Adipose tissue (tissue), 3 donors: ENCODE data around the gene ADRB2. TPM values are rescaled to one million over a fixed set of nuclear protein-coding genes. Genes with fewer than 3 reads are reported as not detected.
A peak's percentile ranks its signal among the peaks of the same experiment; 100 is the strongest.
"Not testable (repeated sequence)": the region's sequence is repeated elsewhere in the genome, so short reads cannot be mapped to it uniquely, and the experiment has no call there.

ENCODE experiments used
- H3K27ac ChIP-seq: one replicate; pipeline ENCODE4 v1.5.1; 2013; ENCODE audit warnings: low read depth, low read length
- WGBS, 3 donors: extraction: QIAGEN DNeasy Blood & Tissue Kit; methylation state at CpG; one replicate each; pipeline ENCODE4 v1.1.7; 2013; 5-methylcytosine and 5-hydroxymethylcytosine counted together
- polyA plus RNA-seq, 3 donors: library from polyadenylated mRNA; stranded (reverse); fragments of 200-250 nt; gene quantifications; one replicate each; pipeline ENCODE4 v1.2.3, GENCODE V29; 2013
- donor health status: healthy with polysubstance abuse.
- donor health status: Bipolar disorder and iron deficiency.
- donor health status: healthy.

The ADRB2 gene
- polyA plus RNA-seq, 3 donors, result 0.71 to 12.0 (median 2.4) TPM

DNA sequence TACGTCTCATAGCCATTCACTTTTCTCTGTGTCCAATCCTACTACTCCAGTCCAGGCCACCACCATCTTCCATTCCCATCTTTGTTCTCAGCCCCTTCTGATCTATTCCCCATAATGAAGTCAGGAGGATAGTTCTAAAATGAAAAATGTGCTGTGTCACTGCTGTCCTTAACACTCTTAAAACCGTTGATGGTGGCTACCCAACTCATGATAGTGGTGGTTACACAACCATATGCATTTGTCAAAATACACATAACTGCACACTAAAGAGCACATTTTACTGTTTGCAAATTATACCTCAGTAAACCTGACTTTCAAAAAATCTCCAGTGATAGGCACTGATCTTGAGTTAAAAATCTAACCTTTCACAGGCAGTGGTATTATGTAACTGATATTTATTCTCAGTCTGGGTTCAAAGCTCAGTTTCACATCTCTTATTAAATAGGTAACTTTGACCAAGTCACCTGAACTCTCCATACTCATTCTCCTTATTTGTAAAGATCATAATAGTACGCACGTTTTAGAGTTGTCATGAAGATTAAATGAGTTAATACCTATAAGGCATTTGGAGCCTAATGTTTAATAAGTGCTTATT is 24.6 kb upstream of the ADRB2 start:
- no peak overlapping the region for H3K27ac ChIP-seq
- WGBS, 3 donors, result 75 to 81% (median 80%) methylated on average over 4 of the region's 4 CpGs

GRCh38 chr5:148803451-148803850 is 23.0 kb upstream of the ADRB2 start:
- WGBS, 3 donors, result 51 to 84% (median 73%) methylated on average over 3 of the region's 3 CpGs
- H3K27ac ChIP-seq, result not testable (repeated sequence)

DNA sequence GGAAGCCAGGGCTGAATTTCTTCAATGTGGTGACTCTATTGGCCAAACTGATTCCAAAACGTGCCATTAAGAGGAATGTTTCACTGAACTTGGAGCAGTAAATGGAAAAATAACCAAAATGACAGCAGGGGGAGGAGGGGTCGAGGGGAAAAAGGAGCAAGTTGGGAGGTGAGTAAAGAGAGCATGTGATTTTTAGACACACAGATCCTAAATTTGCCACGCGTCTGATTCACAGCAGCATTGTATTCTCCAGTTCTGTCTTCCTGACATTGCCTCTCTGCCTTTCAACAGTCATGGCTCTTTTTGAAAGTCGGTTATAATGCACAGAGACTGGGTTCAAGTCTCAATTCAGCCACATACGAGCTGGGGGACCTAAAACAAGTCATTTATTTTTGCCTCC is 22.0 kb upstream of the ADRB2 start:
- WGBS, 3 donors, result 74 to 80% (median 78%) methylated on average over 6 of the region's 6 CpGs
- H3K27ac ChIP-seq, result no peak overlapping the region

GRCh38 chr5:148805326-148806290 is 20.8 kb upstream of the ADRB2 start:
- 42 to 75% (median 44%) methylated on average over 7 of the region's 7 CpGs for WGBS, 3 donors
- no peak overlapping the region for H3K27ac ChIP-seq

DNA sequence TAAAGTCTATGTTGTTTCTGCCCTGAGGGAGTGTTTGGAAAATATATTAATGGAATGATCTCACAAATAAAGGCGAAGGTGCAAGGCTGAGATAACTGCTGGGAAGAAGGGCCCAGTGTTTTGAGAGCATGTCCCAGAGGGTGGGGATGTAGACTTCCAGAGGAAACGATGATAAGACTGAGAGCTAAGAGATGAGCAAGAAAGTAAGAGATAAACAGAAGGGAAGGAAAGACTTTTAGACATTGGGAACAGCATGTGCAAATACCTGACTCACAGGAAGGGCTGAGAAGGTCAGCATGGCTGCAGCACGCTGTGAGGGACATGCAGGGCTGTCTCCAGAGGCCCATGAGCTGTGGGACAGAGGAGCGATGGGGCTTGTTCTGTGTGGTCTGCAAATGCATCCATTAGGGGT is 19.9 kb upstream of the ADRB2 start:
- 62 to 84% (median 72%) methylated on average over 4 of the region's 4 CpGs for WGBS, 3 donors
- H3K27ac ChIP-seq, result no peak overlapping the region

GRCh38 chr5:148807851-148808250 is 18.6 kb upstream of the ADRB2 start:
- H3K27ac ChIP-seq, result no peak overlapping the region
- 32 to 37% (median 36%) methylated on average over 2 of the region's 2 CpGs for WGBS, 3 donors

- WGBS, 3 donors, result 29 to 67% (median 32%) methylated on average over 10 of the region's 10 CpGs
- H3K27ac ChIP-seq, result peak overlapping the region; percentile 15
These were observed 17.4 kb upstream of the ADRB2 start for GRCh38 chr5:148808864-148809642.

- 86 to 88% (median 88%) methylated on average over 3 of the region's 3 CpGs for WGBS, 3 donors
These were observed 16.5 kb upstream of the ADRB2 start for GRCh38 chr5:148809781-148810524.

DNA sequence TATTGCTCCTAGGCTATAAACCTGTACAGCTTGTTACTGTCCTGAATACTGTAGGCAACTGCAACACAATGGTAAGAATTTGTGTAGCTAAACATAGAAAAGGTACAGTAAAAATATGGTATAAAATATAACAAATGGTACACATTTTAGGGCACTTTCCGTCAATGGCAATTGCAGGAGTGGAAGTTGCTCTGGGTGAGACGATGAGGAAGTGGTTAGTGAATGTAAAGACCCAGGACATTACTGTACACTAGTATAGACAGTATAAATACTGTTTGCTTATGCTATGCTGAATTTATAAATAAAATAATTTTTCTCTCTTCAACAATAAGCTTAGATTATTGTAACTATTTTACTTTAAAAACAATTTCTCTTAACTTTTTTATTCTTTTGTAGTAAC is 15.6 kb upstream of the ADRB2 start:
- 65 to 74% (median 69%) methylated on average over 2 of the region's 2 CpGs for WGBS, 3 donors

More at GRCh38 chr5:148809781-148810524, 16.5 kb upstream of the ADRB2 start:
- H3K27ac ChIP-seq, result no peak overlapping the region

DNA sequence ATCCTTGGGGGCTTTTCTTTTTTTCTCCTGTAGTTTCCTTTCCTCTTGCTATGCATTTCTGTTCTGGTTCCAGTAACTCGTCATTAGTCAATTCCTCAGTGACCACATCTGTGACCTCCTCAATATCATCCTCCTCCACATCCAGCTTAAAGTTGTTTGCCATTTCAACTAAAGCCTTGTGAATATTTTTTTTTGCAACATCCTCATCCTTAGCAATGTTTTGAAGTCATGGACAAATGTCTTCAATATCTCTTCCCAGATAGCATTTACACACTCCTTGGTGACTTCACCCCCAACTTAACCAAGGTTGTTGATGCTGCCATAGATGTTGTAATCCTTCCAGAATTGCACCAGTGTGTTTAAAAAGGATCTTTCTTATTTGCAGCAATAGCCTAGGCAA is 14.7 kb upstream of the ADRB2 start:
- H3K27ac ChIP-seq, result no peak overlapping the region
- whole genome bisulfite sequencing, 3 donors, result 38 to 59% (median 41%) methylated on average over 1 of the region's 1 CpG

More for the DNA sequence above, 15.6 kb upstream of the ADRB2 start:
- H3K27ac ChIP-seq, result no peak overlapping the region

GRCh38 chr5:148815086-148815485 is 11.3 kb upstream of the ADRB2 start:
- H3K27ac ChIP-seq, result no peak overlapping the region
- WGBS, 3 donors, result 65 to 76% (median 70%) methylated on average over 2 of the region's 2 CpGs

- no peak overlapping the region for H3K27ac ChIP-seq
These were observed 10.8 kb upstream of the ADRB2 start for GRCh38 chr5:148815578-148815977.

DNA sequence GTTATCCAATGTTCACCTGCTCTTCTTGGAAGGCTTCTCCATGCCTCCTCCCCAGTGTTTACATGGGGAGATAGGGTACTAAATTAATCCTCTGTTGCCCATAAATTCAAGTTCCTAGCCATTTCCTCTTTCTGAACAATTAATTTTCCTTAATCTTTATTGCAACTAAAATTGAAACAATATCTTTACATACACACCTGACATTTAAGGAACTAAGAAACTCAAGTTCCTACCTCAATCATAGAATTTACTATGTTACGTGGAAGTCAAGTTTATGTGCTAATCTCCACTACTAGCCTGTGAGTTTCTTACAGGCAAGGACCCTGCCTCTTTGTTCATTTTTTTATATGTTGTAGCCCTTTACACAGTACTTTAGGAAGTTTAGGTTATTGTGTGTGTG is 10.1 kb upstream of the ADRB2 start:
- H3K27ac ChIP-seq, result no peak overlapping the region
- 66 to 82% (median 81%) methylated on average over 1 of the region's 1 CpG for WGBS, 3 donors

DNA sequence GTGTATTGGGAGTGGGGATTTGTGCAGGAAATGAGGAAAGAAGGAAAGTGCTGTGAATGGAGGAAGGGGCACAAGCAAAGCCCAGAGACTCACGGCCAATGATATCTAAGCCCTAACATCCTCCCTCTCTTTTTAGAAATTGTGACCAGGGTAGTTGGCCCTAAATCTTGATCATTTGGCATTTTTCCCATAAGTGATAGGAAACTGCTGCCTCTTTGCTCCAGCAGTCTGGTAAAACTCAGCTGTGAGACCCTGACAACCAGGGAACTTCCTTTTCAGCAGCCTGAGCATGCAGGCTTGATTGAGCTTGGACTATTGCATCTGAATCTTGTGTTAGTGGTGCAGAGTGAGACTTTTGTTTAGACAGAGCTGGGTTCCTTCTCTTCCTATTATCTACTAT is 9.6 kb upstream of the ADRB2 start:
- WGBS, 3 donors, result 26 to 56% (median 32%) methylated on average over 1 of the region's 1 CpG
- H3K27ac ChIP-seq, result no peak overlapping the region

GRCh38 chr5:148817606-148818005 is 8.8 kb upstream of the ADRB2 start:
- no peak overlapping the region for H3K27ac ChIP-seq
- 59 to 69% (median 66%) methylated on average over 1 of the region's 1 CpG for WGBS, 3 donors

GRCh38 chr5:148820461-148821395 is 5.7 kb upstream of the ADRB2 start:
- no peak overlapping the region for H3K27ac ChIP-seq
- WGBS, 3 donors, result 61 to 68% (median 64%) methylated on average over 6 of the region's 6 CpGs

DNA sequence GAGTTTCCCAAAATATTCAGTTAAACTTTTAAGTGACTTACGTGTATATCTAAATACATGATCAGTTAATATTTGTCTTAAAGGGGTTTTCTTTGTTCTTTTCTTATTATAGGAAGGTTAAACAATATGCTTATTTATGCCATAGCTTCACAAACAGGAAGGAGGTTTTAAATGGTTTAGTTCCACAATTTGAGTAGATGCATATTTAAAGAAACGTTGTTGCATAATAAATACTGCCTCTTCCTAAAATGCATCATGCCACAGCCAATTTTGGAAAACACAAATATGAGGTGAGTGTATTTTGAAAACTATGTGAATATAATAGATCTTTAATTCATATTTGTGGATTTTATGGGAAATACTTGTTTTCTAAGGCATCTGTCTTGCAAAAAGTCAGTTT is 2.5 kb upstream of the ADRB2 start:
- 51 to 60% (median 55%) methylated on average over 2 of the region's 2 CpGs for WGBS, 3 donors
- no peak overlapping the region for H3K27ac ChIP-seq
